GM21737 (cell line): ENCODE data around the gene OR2C1.

Experiments
- ATAC-seq: cut with Tn5 transposase; IDR thresholded peaks from one replicate; pipeline ENCODE4 v1.9.1; 2021; ENCODE audit warnings: mild to moderate bottlenecking, moderate library complexity; ENCODE audit not compliant: unreplicated experiment

OR2C1 gene

DNA sequence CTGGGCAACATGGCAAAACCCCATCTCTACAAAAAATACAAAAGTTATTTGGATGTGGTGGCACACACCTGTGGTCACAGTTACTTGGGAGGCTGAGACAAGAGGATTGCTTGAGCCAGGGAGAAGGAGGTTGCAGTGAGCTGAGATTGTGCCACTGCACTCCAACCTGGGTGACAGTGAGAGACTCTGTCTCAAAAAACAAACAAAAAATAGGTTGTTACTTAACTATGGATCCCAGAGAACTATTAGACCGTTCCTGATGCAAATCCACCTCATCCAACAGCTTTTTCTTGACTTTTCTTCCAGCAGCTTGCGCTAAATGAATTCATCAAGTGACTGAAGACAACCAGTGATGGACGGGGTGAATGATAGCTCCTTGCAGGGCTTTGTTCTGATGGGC lies at the start of gene OR2C1:
Gene OR2C1 (plus strand): TSS at position 301 of the 400 bp plus-strand sequence. CDS start 52 bp downstream, at position 353.
- ATAC-seq, result no peak

DNA sequence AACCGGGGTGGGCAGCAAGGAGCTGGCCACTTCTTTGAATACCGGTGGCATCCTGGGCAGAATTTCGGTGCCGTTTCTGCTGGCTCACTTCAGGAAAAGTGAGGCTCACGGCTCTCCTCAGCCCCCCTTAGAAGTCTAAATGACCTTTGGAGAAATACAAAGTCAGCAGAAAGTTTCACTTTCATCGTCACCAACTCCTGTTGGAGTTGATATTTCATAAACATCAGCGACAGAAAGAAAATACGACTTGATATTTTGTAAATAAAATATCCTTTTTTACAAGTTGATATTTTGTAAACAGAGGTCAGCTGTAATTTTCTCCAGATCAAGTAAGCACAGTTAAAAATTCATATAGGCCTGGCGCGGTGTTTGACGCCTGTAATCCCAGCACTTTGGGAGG lies 49.6 kb upstream of the OR2C1 start:
- ATAC-seq, result no peak

DNA sequence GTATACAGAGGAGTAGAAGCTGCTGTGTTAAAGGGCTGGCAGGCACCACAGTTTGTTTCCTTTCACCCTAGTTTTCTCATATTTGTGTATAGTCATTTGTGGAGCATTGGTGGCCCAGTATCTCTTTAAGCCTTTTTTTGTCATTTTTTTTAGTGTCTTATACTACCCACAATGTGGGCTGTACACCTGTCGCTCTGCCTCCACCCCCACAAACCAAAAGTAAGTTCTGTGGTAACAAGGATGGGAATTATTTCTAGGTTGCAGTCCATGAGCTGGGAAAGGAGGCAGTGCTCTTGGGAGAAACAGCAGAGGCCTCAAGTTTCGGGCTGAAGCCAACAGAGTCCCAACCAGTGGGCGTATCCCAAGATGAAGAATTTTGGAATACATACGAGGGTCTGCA lies 44.2 kb upstream of the OR2C1 start:
- ATAC-seq, result no peak

DNA sequence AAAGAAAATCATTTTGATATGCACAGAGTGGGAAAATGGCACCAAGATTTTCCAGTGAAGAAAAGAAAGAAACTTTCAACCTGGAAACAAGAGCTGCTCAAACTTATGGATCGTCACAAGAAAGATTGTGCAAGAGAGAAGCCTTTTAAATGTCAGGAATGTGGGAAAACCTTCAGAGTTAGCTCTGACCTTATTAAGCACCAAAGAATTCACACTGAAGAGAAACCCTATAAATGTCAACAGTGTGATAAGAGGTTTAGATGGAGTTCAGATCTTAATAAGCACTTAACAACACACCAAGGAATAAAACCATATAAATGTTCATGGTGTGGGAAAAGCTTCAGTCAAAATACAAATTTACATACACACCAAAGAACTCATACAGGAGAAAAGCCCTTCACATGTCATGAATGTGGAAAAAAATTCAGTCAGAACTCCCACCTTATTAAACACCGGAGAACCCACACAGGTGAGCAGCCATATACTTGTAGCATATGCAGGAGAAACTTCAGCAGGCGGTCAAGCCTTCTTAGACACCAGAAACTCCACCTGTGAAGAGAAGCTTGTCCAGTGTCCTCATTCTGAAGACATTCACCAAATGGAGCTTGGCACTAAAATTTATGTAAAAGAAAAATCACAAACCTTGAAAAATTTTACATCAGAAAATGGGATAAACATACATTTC lies 38.2 kb upstream of the OR2C1 start:
- ATAC-seq, result no peak

DNA sequence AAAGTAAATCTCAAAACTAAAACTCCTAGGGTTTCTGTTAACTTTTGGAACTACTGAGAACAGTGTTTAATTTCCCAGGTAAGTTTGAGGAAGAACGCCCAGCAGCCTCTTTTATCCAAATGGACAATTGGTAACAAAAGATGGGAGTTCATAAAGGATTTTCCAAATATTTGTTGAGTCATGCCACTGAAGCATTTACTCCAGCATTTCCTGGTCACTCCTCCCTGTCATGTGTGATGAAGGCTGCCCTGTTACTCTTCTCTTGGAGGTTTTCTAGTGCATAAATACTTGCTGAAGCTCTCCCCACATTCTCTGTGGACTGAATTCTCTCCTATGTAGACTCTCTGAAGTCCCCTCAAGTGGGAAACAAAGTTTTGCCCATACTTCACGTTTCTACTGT lies 33.9 kb upstream of the OR2C1 start:
- no peak for ATAC-seq

DNA sequence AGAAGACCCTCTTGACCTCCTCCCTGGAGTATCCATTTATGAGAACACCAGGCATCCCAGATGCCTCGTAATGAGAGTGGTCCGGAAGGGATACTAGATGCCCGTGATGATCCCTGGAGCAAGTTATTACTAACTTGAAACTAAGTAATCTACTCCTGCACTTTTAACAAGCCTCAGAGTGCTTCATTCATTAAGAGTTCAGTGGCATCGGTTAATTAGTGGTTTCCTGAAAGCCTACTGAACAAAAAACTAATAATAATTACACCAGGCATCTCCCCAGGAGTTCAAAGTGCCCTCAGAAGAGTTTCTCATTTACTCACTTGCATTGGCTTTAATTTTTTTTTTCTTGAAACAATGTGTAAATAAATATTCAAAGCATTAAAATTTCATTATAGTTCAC lies 28.2 kb upstream of the OR2C1 start:
- ATAC-seq, result no peak

DNA sequence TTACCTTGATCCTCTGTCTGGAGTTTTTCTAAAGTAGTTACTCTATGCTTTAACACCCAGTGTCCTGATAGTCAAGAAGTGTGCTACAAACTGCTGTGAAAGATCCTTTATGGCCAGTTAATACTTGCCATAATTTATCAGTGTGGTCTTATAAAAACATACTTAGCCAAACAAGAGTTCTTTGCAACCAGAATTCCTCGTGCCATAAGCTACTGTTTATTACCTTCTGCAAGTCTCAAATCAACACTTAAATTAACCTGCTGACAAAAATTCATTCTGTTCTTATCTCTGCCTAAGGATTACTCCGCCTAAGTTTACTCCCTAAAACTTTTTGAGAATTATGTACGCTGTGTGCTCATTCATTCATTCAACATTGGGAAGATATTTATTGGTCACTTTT lies 27.6 kb upstream of the OR2C1 start:
- ATAC-seq, result no peak

DNA sequence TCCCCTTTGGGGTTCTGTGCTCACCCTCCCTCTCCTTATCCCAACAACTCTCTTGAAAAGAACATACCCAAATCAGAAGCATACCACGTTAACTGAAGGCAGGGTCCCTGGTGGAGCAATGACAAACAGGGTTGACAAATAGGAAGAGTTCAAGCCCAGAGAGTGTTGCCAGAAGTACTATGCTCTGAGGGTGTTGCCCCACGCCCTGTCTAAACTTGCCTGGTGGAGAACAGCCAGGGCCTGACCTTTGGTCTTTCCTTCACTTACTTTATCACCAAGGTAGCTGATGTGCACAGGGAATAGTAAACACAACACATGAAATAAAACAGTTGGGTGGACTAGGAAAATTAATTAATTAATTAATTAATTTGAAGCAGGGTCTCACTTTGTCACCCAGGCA lies 27.0 kb upstream of the OR2C1 start:
- no peak for ATAC-seq

DNA sequence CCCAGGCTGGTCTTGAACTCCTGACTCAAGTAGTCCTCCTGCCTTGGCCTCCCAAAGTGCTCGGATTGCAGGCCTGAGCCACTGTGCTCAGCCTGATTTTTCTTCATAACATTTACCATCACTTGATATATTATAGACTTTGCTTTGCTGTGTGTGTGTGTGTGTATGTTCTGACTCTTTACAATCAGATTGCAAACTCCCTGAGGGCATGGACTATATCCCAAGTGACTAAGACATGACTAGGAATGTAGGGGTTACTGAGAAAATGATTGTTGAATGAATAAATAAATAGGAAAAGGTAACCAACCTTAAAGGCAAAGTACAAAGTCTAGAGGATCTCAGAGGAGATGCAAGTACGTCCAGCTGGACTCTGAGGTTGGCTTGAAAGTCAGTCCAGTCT lies 9.6 kb upstream of the OR2C1 start:
- ATAC-seq, result no peak

DNA sequence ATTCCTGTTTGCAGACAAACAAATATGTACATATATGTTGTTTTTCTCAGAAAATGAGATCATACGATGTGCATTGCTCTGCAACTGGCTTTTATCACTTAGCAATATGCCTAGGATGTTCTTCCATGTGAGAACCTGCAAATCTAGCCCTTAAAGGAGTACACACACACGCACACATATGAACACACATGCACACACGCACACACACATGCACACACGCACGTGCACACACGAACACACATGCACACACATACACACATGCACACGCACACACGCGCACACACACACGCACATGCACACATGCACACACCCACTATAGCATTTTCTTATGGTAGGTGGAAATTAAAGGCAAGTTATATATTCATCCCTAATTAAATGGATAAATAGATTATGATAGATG lies 8.1 kb upstream of the OR2C1 start:
- ATAC-seq, result no peak

DNA sequence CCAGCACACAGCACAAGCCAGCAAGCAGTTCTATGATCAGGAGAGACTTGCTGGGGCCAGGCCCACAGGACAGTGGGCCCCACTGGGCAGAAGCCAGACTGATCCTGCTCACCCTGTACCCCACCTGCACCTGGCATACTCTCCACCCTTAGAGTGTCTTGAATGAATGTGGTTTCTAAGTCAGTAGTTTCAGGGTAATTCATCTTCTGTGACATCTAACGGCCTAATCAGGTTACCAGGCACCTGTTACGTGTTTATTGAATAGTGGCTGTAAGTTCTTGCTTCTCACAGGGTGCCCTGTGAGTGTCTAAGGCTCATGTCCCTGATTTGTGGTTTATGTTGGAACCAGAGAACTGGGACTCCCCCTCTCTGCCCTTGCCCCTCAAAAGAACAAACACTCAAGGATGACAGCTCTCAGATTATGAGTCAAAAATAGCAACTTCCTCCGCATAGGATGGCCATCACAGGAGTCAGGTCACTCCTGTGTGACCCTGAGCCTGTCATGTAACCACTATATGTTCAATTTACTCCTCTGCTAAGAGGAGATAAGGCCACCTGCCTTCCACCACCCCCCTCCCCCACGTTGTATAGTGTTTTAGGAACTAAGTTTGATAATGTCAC lies 7.0 kb upstream of the OR2C1 start:
- ATAC-seq, result no peak

DNA sequence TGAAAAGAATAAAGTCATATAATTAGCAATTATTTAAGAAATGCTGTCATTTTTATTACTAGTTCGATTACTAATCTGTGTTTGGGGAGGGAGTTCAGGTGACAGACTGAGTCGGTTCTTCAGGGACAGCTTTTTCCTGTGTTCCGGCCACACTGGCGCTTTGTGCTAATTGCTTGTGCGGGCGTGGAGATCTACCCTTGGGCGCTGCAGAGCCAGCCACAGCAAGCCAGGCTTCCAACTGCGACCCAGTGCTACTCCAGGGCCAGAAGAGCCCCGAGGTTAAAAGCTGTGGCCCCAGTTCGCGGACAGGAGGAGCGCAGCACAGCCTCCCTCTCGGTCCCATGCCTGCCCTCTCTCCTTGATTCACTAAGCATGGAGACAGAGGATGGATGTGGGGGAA lies 6.5 kb upstream of the OR2C1 start:
- no peak for ATAC-seq

DNA sequence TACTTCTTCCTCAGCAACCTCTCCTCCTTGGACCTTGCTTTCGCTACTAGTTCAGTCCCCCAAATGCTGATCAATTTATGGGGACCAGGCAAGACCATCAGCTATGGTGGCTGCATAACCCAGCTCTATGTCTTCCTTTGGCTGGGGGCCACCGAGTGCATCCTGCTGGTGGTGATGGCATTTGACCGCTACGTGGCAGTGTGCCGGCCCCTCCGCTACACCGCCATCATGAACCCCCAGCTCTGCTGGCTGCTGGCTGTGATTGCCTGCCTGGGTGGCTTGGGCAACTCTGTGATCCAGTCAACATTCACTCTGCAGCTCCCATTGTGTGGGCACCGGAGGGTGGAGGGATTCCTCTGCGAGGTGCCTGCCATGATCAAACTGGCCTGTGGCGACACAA lies 429 bp downstream of the OR2C1 start:
- no peak for ATAC-seq

DNA sequence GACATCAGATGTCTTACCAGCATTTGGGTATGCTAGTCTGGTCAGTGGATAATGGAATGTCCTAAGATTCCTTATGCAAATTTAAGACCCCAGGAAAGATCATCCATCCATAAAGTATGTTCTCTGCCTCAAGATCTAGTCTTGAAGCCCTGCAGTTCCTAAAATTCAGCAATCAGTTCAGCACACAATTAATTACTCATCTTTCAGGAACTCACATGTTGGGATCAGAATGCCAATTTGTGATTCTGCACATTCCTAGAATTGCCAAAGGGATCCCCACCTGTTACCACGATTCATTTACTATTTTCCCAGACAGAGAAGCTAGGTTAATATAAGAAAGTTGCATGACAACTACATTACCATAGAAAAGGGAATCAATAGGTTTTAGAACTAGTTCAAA lies 3.2 kb downstream of the OR2C1 start:
- ATAC-seq, result no peak

DNA sequence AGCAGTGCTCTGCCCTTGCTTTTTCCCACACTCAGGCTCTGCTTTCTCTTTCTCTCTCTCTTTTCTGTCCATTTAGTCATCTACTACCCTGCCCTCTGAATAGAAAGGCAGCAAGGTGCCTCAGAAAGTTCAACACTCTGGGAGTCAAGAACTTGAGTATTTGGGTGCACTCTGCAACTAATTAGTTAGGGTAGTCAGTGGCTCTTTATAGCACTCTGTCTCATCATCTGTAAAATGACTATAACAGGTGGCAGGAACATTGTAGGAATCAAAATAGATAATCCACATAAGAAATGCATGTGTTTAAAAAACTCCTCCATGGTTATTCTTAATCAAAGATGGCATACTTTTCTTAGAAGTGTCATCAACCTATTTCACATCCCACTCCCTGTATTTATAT lies 7.2 kb downstream of the OR2C1 start:
- no peak for ATAC-seq

DNA sequence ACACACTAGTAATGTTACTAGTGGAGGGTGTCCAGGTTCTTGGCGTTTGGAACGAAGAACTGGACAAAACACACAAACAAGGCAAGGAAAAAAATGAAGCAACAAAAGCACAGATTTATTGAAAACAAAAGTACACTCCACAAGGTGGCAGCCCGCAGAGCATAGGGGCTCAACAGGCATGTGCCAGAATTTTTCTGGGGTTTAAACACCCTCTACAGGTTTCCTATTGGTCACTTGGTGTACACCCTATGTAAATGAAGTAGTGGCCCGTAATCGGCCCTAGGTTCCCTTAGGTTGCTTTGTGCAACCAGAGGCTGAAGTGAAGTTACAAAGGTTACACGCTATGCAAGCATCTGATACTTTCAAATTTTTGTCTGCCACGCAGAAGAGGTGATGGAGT lies 8.1 kb downstream of the OR2C1 start:
- no peak for ATAC-seq

DNA sequence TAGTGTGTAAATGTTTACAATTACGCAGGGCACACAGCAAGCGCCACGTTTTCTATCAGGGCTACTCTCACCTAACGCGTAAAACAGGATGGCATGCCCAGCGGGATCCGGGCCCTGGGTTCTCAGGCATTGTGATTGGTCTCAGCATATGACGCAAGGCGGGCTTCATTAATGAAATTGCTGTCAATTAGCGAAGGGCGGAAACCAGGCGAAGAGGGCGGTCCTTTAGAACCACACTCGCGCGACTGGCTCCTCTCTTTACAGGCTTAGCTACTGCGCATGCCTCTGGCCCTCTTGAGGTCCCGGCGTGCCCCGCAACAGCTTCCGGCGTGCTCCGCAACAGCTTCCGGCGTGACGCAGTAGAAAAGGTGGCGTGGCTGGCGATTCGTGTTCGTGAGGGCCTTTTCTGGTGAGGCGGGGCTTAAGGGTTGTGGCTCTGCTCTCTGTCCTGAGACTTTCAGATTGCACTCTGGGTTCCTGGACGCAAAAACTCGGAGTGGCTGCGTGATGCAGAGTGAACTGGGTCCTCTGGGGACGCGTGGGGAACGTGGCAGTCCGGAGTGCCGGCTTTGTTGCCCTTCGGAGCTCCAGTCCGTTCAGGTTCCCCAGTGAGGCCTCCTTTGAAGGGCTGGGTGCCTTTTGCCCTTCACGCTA lies 9.2 kb downstream of the OR2C1 start:
- peak; percentile 82 for ATAC-seq

DNA sequence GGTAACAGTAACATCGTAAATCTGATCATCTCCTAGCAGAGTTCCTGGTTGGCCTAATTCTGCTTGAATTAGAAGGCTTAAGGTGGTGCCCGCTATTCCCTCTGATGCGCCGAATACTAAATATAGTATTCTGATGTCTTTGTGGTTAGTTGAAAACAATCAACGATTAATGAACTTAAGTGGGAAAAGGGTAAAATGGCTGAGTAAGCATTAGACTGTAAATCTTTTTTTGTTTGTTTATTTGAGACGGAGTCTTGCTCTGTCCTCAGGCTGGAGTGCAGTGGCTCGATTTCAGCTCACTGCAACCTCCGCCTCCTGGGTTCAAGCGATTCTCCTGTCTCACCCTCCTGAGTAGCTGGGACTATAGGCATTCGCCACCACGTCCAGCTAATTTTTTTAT lies 13.4 kb downstream of the OR2C1 start:
- no peak for ATAC-seq

DNA sequence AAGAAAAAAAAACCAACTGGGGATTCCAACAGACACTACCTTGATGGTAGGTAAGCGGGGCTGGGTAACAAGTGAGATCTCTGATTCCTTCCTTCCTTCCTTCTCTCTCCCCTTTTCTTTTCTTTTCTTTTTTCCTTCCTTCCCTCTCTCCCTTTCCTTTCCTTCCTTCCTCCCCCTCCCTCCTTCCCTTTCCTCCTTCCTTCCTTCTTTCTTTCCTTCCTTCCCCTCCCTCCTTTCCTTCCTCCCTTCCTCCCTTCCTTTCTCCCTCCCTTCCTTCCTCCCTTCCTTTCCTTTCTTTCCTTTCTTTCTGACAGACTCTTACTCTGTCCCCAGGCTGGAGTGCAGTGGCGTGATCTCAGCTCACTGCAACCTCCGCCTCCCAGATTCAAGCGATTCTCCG lies 20.0 kb downstream of the OR2C1 start:
- ATAC-seq, result no peak

DNA sequence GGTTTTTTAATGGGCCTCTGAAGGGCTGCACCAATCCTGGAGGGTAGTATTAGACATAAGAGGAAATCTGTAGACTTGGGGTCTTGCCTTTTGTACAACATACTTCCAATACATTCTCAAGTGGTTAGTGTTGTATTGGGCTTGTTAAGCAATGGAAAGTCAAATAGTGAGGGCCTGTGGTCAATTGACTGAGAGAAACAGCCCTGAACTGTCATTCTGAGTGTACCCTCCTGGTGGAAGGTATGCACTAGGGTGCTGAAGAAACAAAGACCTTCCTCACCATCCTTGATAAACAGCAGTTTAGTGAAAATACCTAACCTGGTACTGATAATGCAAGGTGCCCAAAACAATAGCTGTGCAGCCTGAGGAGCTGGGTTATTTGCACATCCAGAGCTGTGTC lies 22.2 kb downstream of the OR2C1 start:
- no peak for ATAC-seq

DNA sequence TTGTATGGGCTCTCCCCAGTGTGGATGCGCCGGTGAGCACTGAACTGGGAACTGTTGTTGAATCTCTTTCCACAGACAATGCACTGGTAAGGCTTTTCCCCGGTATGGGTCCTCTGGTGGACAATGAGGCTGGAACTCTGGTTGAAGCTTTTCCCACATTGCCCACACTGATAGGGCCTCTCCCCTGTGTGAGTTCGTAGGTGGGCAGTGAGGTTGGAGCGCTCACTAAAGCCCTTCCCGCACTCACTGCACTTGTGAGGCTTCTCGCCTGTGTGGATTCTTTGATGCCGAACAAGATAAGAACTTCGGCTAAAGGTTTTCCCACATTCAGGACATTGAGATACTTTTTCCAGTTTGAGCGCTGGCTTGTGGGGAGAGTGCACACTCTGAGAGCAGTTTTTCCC lies 27.4 kb downstream of the OR2C1 start:
- ATAC-seq, result no peak

DNA sequence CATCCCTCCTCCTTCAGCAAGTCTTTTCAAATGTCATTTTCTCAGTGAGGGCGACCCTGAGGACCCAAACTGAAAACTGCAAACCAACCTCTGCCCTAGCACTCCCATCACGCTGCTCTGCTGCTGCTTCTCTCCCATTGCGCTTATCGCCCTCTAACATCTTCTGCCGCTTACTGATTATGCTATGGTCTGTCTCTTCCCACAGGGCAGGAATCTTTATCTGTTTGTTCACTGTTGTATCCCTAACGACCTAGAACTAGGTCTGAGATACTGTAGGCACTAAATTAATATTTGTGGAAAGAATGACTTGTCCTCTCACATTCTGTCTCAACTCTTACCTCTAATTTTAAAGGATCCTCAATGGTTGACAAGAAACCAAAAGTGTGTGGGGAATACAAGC lies 32.6 kb downstream of the OR2C1 start:
- no peak for ATAC-seq
